ENCODE results near the gene PDF.

DNA sequence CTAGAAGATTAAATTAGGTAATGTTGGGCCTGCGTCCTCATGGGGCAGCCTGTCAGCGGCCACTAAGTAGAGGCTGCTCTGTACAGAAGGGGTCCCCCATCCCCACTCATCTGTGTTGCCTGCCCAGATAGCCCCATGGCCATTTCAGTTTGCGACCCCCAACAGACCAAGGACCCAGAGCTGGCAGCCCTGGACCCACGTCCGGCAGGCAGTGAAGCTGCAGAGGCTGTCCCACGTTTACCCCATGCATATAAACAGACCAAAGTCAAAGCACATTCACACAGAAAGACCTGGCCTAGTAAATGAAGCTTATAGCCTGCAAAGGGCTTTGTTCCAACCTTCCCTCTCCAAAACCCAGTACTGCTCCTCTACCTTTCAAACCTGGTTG is 4.6 kb downstream of the PDF start:
- TF ChIP-seq, protein P1, sequence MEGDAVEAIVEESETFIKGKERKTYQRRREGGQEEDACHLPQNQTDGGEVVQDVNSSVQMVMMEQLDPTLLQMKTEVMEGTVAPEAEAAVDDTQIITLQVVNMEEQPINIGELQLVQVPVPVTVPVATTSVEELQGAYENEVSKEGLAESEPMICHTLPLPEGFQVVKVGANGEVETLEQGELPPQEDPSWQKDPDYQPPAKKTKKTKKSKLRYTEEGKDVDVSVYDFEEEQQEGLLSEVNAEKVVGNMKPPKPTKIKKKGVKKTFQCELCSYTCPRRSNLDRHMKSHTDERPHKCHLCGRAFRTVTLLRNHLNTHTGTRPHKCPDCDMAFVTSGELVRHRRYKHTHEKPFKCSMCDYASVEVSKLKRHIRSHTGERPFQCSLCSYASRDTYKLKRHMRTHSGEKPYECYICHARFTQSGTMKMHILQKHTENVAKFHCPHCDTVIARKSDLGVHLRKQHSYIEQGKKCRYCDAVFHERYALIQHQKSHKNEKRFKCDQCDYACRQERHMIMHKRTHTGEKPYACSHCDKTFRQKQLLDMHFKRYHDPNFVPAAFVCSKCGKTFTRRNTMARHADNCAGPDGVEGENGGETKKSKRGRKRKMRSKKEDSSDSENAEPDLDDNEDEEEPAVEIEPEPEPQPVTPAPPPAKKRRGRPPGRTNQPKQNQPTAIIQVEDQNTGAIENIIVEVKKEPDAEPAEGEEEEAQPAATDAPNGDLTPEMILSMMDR (IDR thresholded peaks at IDR 0.05) = no peak
- TF ChIP-seq POLR2A (IDR thresholded peaks at IDR 0.05) = no peak

All from Peyer's patch (tissue), 4 donors.